HL-60 (cell line): ENCODE measurements around the gene PRMT3.

ENCODE experiments used
- CTCF ChIP-seq: IDR thresholded peaks from one replicate; pipeline ENCODE4 v1.5.1; 2011; ENCODE audit warnings: low read length, control low read depth, inconsistent platforms; ENCODE audit not compliant: insufficient read depth
- POLR2AphosphoS5 ChIP-seq: IDR thresholded peaks from 2 replicates; pipeline ENCODE4 v1.6.1; 2012; ENCODE audit warnings: low read depth

GRCh38 chr11:20479513-20479912, 92.0 kb downstream of the PRMT3 start:
- TF ChIP-seq CTCF: no peak
- no peak for TF ChIP-seq POLR2AphosphoS5
